Measurements from ENCODE around the gene NECAB2.

The NECAB2 gene

GRCh38 chr16:83955218-83956130 is 12.6 kb upstream of the NECAB2 start:
- Histone ChIP-seq H3K36me3 (peaks cover 24 to 28% (median 25%) of the 10 kb centered on the region in 3 donors), H3K4me1 (peaks cover 0 to 43% (median 28%) of the 10 kb centered on the region in 4 donors), H3K9me3 (no peaks in the 10 kb centered on the region), H3K27ac (peak overlapping the region in 1 of 2 donors; percentile 88), H3K4me3 (no peak overlapping the region), H3K27me3 (no peaks in the 10 kb centered on the region)
- intact Hi-C loops (cut with DNase I; ENCODE audit: low total_unique reads), result no loop called here
- DNase-seq, result no peak
- no peak for TF ChIP-seq CTCF (IDR thresholded peaks at IDR 0.05)

- H3K36me3 ChIP-seq, result peaks cover 28 to 39% (median 35%) of the 10 kb centered on the region in 3 donors
- H3K9me3 ChIP-seq, result no peaks in the 10 kb centered on the region
- H3K4me3 ChIP-seq, result no peak overlapping the region
- intact Hi-C loops (cut with DNase I; ENCODE audit: low total_unique reads), result no loop called here
- no peaks in the 10 kb centered on the region for H3K27me3 ChIP-seq
- peak; percentile 63 to 79 for TF ChIP-seq CTCF (IDR thresholded peaks at IDR 0.05)
- peaks cover 0 to 43% (median 28%) of the 10 kb centered on the region in 4 donors for H3K4me1 ChIP-seq
- H3K27ac ChIP-seq, result peak overlapping the region in 1 of 2 donors; percentile 31
- DNase-seq, result peak; percentile 63 to 88
Measured at GRCh38 chr16:83956336-83957289, 11.4 kb upstream of the NECAB2 start.

GRCh38 chr16:83957296-83957855 is 10.7 kb upstream of the NECAB2 start:
- Histone ChIP-seq H3K36me3 (peaks cover 28 to 47% (median 41%) of the 10 kb centered on the region in 3 donors), H3K9me3 (no peaks in the 10 kb centered on the region), H3K4me3 (no peak overlapping the region), H3K4me1 (peaks cover 0 to 40% (median 26%) of the 10 kb centered on the region in 4 donors), H3K27me3 (no peaks in the 10 kb centered on the region), H3K27ac (peak overlapping the region in 1 of 2 donors; percentile 20)
- DNase-seq, result no peak
- TF ChIP-seq CTCF (IDR thresholded peaks at IDR 0.05), result no peak
- intact Hi-C loops (cut with DNase I; ENCODE audit: low total_unique reads), result no loop called here

GRCh38 chr16:83958137-83958845 is 9.8 kb upstream of the NECAB2 start:
- peaks cover 0 to 40% (median 20%) of the 10 kb centered on the region in 4 donors for H3K4me1 ChIP-seq
- TF ChIP-seq CTCF (IDR thresholded peaks at IDR 0.05), result no peak
- H3K27ac ChIP-seq, result no peak overlapping the region
- H3K9me3 ChIP-seq, result no peaks in the 10 kb centered on the region
- no peak overlapping the region for H3K4me3 ChIP-seq
- peaks cover 28 to 56% (median 50%) of the 10 kb centered on the region in 3 donors for H3K36me3 ChIP-seq
- no peak for DNase-seq
- no peaks in the 10 kb centered on the region for H3K27me3 ChIP-seq
- intact Hi-C loops (cut with DNase I; ENCODE audit: low total_unique reads), result no loop called here

Data from tibial artery (tissue), 4 donors.